ENCODE measurements around the gene LFNG.

GRCh38 chr7:2566890-2567678, 47.5 kb downstream of the LFNG start:
- TF ChIP-seq POLR2AphosphoS5 (IDR thresholded peaks at IDR 0.05; ENCODE audit: low read depth, low read length): no peak
- no peak for TF ChIP-seq TAF1 (IDR thresholded peaks at IDR 0.05; ENCODE audit: borderline replicate concordance, insufficient read depth, low read length)
- no peak for TF ChIP-seq REST (IDR thresholded peaks at IDR 0.05; ENCODE audit: insufficient read depth in 1 of 2, low read depth in 2 of 2, low read length in 2 of 2)
